Heart right ventricle (tissue), 16 donors: ENCODE results near the gene ABHD3. TPM values are rescaled to one million over a fixed set of nuclear protein-coding genes. Genes with fewer than 3 reads are reported as not detected.

ENCODE experiments used
- ATAC-seq, 8 donors: fragments of 200-7000 bp; cut with Tn5 transposase; one replicate each; pipeline ENCODE4 v1.9.1; 2020; ENCODE audit warnings: mild to moderate bottlenecking in 8 of 8, moderate library complexity in 8 of 8, moderate number of reproducible peaks in 1 of 8
- DNase-seq, 2 donors: peaks; one replicate each; pipeline ENCODE4 v3.0.0-alpha.2; 2020
- H3K27ac ChIP-seq, 10 donors: fragments of 200-600 bp; sonication (generic) in 2 of 10; one replicate each; pipeline versions ENCODE4 v1.5.0 to v1.8.0; 2020 to 2022; ENCODE audit warnings: mild to moderate bottlenecking in 3 of 10
- H3K27me3 ChIP-seq, 7 donors: fragments of 200-600 bp; one replicate each; pipeline ENCODE4 v1.8.0; 2021 to 2022; ENCODE audit warnings: mild to moderate bottlenecking in 2 of 7
- H3K36me3 ChIP-seq, 9 donors: fragments of 200-600 bp; sonication (generic) in 1 of 9; one replicate each; pipeline versions ENCODE4 v1.5.0 to v1.8.0; 2020 to 2022; ENCODE audit warnings: mild to moderate bottlenecking in 2 of 9
- H3K4me1 ChIP-seq, 9 donors: fragments of 200-600 bp; sonication (generic) in 1 of 9; one replicate each; pipeline versions ENCODE4 v1.5.0 to v1.8.0; 2020 to 2022; ENCODE audit warnings: mild to moderate bottlenecking in 4 of 9
- H3K4me3 ChIP-seq, 10 donors: fragments of 200-600 bp; sonication (generic) in 2 of 10; one replicate each; pipeline versions ENCODE4 v1.5.0 to v1.8.0; 2020 to 2022; ENCODE audit warnings: mild to moderate bottlenecking in 7 of 10, moderate library complexity in 2 of 10
- H3K9me3 ChIP-seq, 11 donors: fragments of 200-600 bp in 10 of 11; sonication (generic) in 2 of 11; one replicate each; pipeline versions ENCODE4 v1.5.0 to v1.8.0; 2013 to 2022; ENCODE audit warnings: mild to moderate bottlenecking in 2 of 11, control low read depth in 1 of 11, moderate library complexity in 1 of 11
- WGBS, 2 donors: extraction: QIAGEN DNeasy Blood & Tissue Kit; methylation state at CpG; one replicate each; pipeline ENCODE4 v1.1.7; 2013; ENCODE audit warnings: inconsistent platforms in 1 of 2; 5-methylcytosine and 5-hydroxymethylcytosine counted together
- intact Hi-C, 10 donors: fragments of 100-400 bp; cut with DNase I; formaldehyde crosslinking; loops; one replicate each; pipeline versions ENCODE4 v1.11.1 to v1.14.2; 2022
- polyA plus RNA-seq, 2 donors: library from polyadenylated mRNA; stranded (reverse); fragments of 200-250 nt; gene quantifications; one replicate each; pipeline ENCODE4 v1.2.3, GENCODE V29; 2013
- total RNA-seq, 10 donors: library from RNA; stranded (reverse); fragmentation: NEBNext Ultra II Directional in 3 of 10; extraction: Animal tissue kit (Norgen Biotek cat#: 25700) in 3 of 10; gene quantifications; one replicate each; pipeline versions ENCODE4 v1.2.1 to v1.2.4, GENCODE V29; 2021 to 2023
- TF ChIP-seq, protein P1 (sequence below), 9 donors: fragments of 200-600 bp; sonication (generic) in 2 of 9; IDR thresholded peaks; one replicate each; pipeline versions ENCODE4 v1.5.0 to v1.8.0; 2021 to 2022; ENCODE audit warnings: antibody characterized with exemption in 9 of 9, mild to moderate bottlenecking in 5 of 9, moderate library complexity in 1 of 9
- donor health status: Arrhythmogenic right ventricular cardiomyopathy.
- donor health status: ischemic (EF 13 %, LVEDD 7.1; RV severe dilation, severe dysfunction).
- donor health status: healthy with polysubstance abuse.
- donor health status: DM: no; HTN: yes; CAD: no.
- donor health status: DM: no; HTN: no; CAD: no.
- donor health status: ischemic (EF 25% LVEDD 6.9; RV normal size, moderate dysfunction).
- donor health status: ischemic (EF 25% LVEDD 5.7; RV mildly dilated, moderate dysfunction).
- donor health status: healthy.
- donor health status: DM: yes; HTN: yes; CAD: no.
- donor health status: Ischemic cardiomyopathy.
- donor health status: ischemic (EF 35%, LVEDD 5.7; RV mildly dilated, moderate dysfunction).
- donor health status: nonischemic (EF 11% LVEDD 7.7; RV severe dilation, severe dysfunction).
- donor health status: DM: yes; HTN: yes; CAD: no.
- donor health status: PGD.
- donor health status: ischemic (EF 29% LVEDD 5.4; RV normal size, mild dysfunction).
- donor health status: nonischemic (EF 23%, LVEDD 6.1; RV moderate dilation, normal function).

Gene ABHD3
- total and polyA plus RNA-seq, 12 donors: 2.2 to 28.2 (median 4.2) TPM

DNA sequence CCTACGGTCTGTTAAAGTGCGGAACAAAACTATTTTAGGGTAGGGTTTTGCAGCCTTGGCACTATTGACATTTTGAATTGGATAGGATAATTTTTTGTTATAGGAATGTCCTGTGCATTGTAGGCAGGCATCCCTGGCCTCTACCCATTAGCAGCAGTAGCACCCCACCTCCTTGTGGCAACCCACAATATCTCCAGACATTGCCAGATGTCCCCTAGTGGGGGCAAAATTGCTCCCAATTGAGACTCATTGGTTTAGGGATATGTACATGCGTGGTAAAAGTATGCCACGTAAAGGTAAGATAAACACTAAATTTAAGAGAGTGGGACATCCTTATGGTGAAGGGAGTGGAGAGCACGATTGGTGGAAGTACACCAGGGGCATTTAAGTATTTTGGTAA lies 40.7 kb upstream of the ABHD3 start:
- TF ChIP-seq, protein P1, sequence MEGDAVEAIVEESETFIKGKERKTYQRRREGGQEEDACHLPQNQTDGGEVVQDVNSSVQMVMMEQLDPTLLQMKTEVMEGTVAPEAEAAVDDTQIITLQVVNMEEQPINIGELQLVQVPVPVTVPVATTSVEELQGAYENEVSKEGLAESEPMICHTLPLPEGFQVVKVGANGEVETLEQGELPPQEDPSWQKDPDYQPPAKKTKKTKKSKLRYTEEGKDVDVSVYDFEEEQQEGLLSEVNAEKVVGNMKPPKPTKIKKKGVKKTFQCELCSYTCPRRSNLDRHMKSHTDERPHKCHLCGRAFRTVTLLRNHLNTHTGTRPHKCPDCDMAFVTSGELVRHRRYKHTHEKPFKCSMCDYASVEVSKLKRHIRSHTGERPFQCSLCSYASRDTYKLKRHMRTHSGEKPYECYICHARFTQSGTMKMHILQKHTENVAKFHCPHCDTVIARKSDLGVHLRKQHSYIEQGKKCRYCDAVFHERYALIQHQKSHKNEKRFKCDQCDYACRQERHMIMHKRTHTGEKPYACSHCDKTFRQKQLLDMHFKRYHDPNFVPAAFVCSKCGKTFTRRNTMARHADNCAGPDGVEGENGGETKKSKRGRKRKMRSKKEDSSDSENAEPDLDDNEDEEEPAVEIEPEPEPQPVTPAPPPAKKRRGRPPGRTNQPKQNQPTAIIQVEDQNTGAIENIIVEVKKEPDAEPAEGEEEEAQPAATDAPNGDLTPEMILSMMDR (IDR thresholded peaks at IDR 0.05): no peak

DNA sequence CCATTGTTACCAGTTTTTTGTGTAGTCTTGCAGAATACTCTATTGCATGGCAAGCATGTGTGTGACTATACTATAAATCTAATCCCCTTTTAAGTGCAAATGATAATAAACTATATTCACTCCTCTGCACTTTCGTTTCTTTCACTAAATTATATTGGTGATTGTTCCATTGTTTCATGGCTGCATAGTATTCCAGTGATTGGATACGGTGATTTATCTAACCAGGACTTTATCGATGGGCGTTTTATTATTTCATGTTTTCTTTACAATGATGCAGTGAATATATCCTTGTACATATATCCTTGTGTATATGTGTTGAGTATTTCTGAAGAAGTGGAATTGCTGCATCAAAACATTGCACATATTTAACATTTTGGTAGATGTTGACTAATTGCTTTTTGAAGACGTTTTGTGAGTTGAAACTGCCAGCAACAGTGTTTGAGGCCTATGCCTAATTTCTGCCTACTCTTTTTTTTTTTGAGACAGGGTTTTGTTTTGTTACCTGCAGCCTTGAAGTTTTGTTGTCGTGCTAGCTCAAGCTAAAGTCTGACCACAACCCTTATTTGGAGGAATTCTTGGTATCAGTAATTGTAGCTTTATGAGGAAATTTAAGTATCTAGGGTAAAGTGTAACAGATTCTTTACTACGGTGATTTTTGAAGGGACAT lies 38.7 kb upstream of the ABHD3 start:
- H3K27me3 ChIP-seq: no peaks in the 10 kb centered on the region
- intact Hi-C loops: loop anchor here in 4 of 10 donors (5.0 to 10.0 kb wide), 5 partner anchors 41 to 1232 kb away; partner anchors contain the start of genes ESCO1 (in 2 of the 4) and ABHD3 (in 1 of the 4)
- no peak overlapping the region for H3K27ac ChIP-seq
- DNase-seq (no peak), ATAC-seq (no peak)
- peaks cover 0 to 61% (median 33%) of the 10 kb centered on the region in 9 donors for H3K4me1 ChIP-seq
- H3K9me3 ChIP-seq: no peaks in the 10 kb centered on the region
- 84 to 87% methylated on average over 7 of the region's 7 CpGs for WGBS, 2 donors
- H3K4me3 ChIP-seq: peak overlapping the region in 2 of 10 donors; percentile 90 to 91
- TF ChIP-seq, protein P1 (IDR thresholded peaks at IDR 0.05): no peak
- H3K36me3 ChIP-seq: no peaks in the 10 kb centered on the region

More for the DNA sequence above, 40.7 kb upstream of the ABHD3 start:
- ATAC-seq (no peak), DNase-seq (no peak)
- no peak overlapping the region for H3K4me3 ChIP-seq
- no peaks in the 10 kb centered on the region for H3K36me3 ChIP-seq
- no peak overlapping the region for H3K27ac ChIP-seq
- H3K9me3 ChIP-seq: no peaks in the 10 kb centered on the region
- H3K27me3 ChIP-seq: no peaks in the 10 kb centered on the region
- 76 to 85% methylated on average over 5 of the region's 5 CpGs for WGBS, 2 donors
- intact Hi-C loops: loop anchor here in 3 of 10 donors (10.0 kb wide), 3 partner anchors 60 to 1230 kb away; no protein-coding TSS in a partner anchor
- H3K4me1 ChIP-seq: peaks cover 0 to 53% (median 30%) of the 10 kb centered on the region in 9 donors

GRCh38 chr18:21742315-21742687 lies 37.7 kb upstream of the ABHD3 start:
- no peak for DNase-seq
- peak overlapping the region in 5 of 10 donors; percentile 95 to 98 (median 97) for H3K27ac ChIP-seq
- 50 to 58% methylated on average over 5 of the region's 5 CpGs for WGBS, 2 donors
- H3K27me3 ChIP-seq: no peaks in the 10 kb centered on the region
- ATAC-seq: no peak
- H3K4me1 ChIP-seq: peaks cover 0 to 53% (median 26%) of the 10 kb centered on the region in 9 donors
- no peaks in the 10 kb centered on the region for H3K36me3 ChIP-seq
- TF ChIP-seq, protein P1 (IDR thresholded peaks at IDR 0.05): no peak
- H3K9me3 ChIP-seq: peaks cover 0 to 2% (median 0%) of the 10 kb centered on the region in 11 donors
- intact Hi-C loops: loop anchor here in 4 of 10 donors (5.0 to 10.0 kb wide), 5 partner anchors 40 to 1232 kb away; partner anchors contain the start of genes ESCO1 (in 2 of the 4) and ABHD3 (in 1 of the 4)
- peak overlapping the region; percentile 66 to 99 (median 89) for H3K4me3 ChIP-seq

- DNase-seq: peak; percentile 22 to 30
- Histone ChIP-seq H3K27ac (peak overlapping the region; percentile 83 to 99 (median 98)), H3K4me3 (peak overlapping the region; percentile 66 to 99 (median 89)), H3K36me3 (no peaks in the 10 kb centered on the region), H3K27me3 (no peaks in the 10 kb centered on the region), H3K9me3 (peaks cover 0 to 8% (median 0%) of the 10 kb centered on the region in 11 donors), H3K4me1 (peaks cover 0 to 47% (median 20%) of the 10 kb centered on the region in 9 donors)
- TF ChIP-seq, protein P1 (IDR thresholded peaks at IDR 0.05): no peak
- ATAC-seq: peak in 2 of 8 donors; percentile 1 to 3
- intact Hi-C loops: loop anchor here in 5 of 10 donors (2.0 to 10.0 kb wide), 6 partner anchors 37 to 1233 kb away; partner anchors contain the start of genes ABHD3 (in 2 of the 5) and ESCO1 (in 2 of the 5)
- WGBS, 2 donors: 1% methylated on average over 43 to 49 of the region's 49 CpGs
Measured at GRCh38 chr18:21741562-21742314, 37.2 kb upstream of the ABHD3 start.
